Spleen (tissue), 7 donors: ENCODE results near the gene ITPR2.

Experiments used
- CTCF ChIP-seq, 11 experiments: fragments of 200-600 bp in 7 of 11; fragments of 450-650 bp in 4 of 11; sonication (generic) in 4 of 11; IDR thresholded peaks in 8 of 11; conservative IDR thresholded peaks in 3 of 11; 1 replicate in 7 of 11; 2 replicates in 4 of 11; pipeline versions ENCODE4 v1.4.0 to v1.8.0; 2016 to 2021; ENCODE audit warnings: antibody characterized with exemption in 11 of 11, inconsistent platforms in 4 of 11, mild to moderate bottlenecking in 1 of 11
- POLR2A ChIP-seq, 3 donors: fragments of 450-650 bp; IDR thresholded peaks; one replicate each; pipeline ENCODE4 v1.5.1; 2017; ENCODE audit warnings: antibody characterized with exemption in 3 of 3, mild to moderate bottlenecking in 1 of 3
- donor health status: DM: no; HTN: no; CAD: no; lungs with moderate emphysema.
- donor health status: DM: no; HTN: no; CAD: no.
- donor health status: DM: no; HTN: no; CAD: no.

DNA sequence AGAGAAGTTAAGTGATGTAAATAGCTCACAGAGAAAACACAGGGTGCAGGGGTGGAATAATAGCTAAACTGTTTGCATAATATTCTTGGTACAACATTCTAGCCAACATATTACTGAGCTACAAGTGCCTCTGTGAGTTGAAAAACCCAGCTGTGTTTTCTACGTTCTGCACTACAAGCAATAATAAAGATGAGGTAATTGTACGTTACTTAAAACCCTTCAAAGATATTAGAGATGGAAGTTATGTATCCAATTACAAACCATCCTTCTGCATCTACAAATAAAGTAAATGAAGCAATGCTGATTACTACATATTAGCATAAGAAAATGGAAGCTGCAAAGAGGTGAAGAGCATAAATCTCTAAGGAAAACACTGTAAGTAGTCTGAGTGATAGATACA lies 366.3 kb downstream of the ITPR2 start:
- TF ChIP-seq CTCF (IDR thresholded peaks at IDR 0.05 in 8 of 11, conservative IDR thresholded peaks at IDR 0.05 in 3 of 11) (no peak), POLR2A (IDR thresholded peaks at IDR 0.05) (no peak)
